ENCODE results near the gene SMCP.

Gene SMCP

GRCh38 chr1:152879559-152880198 is 1.6 kb downstream of the SMCP start:
- Histone ChIP-seq H3K9me3 (ENCODE audit: control insufficient read depth, insufficient read depth, low read length) (no peaks in the 10 kb centered on the region), H3K36me3 (ENCODE audit: insufficient read depth, low read length) (no peaks in the 10 kb centered on the region), H3K9ac (ENCODE audit: low read depth, low read length) (no peak overlapping the region), H3K4me1 (ENCODE audit: insufficient read depth, low read length) (no peaks in the 10 kb centered on the region)

- H3K9ac ChIP-seq (ENCODE audit: low read depth, low read length), result no peak overlapping the region
- no peaks in the 10 kb centered on the region for H3K36me3 ChIP-seq (ENCODE audit: insufficient read depth, low read length)
- no peaks in the 10 kb centered on the region for H3K9me3 ChIP-seq (ENCODE audit: control insufficient read depth, insufficient read depth, low read length)
- H3K4me1 ChIP-seq (ENCODE audit: insufficient read depth, low read length), result no peaks in the 10 kb centered on the region
Measured at GRCh38 chr1:152880316-152880715, 2.2 kb downstream of the SMCP start.

GRCh38 chr1:152880907-152881306 is 2.8 kb downstream of the SMCP start:
- Histone ChIP-seq H3K9ac (ENCODE audit: low read depth, low read length) (no peak overlapping the region), H3K9me3 (ENCODE audit: control insufficient read depth, insufficient read depth, low read length) (no peaks in the 10 kb centered on the region), H3K4me1 (ENCODE audit: insufficient read depth, low read length) (no peaks in the 10 kb centered on the region), H3K36me3 (ENCODE audit: insufficient read depth, low read length) (no peaks in the 10 kb centered on the region)

- Histone ChIP-seq H3K36me3 (ENCODE audit: insufficient read depth, low read length) (no peaks in the 10 kb centered on the region), H3K4me1 (ENCODE audit: insufficient read depth, low read length) (no peaks in the 10 kb centered on the region), H3K9ac (ENCODE audit: low read depth, low read length) (no peak overlapping the region), H3K9me3 (ENCODE audit: control insufficient read depth, insufficient read depth, low read length) (no peaks in the 10 kb centered on the region)
Measured at GRCh38 chr1:152884085-152884484, 6.0 kb downstream of the SMCP start.

GRCh38 chr1:152884506-152884905 is 6.4 kb downstream of the SMCP start:
- Histone ChIP-seq H3K36me3 (ENCODE audit: insufficient read depth, low read length) (no peaks in the 10 kb centered on the region), H3K9ac (ENCODE audit: low read depth, low read length) (no peak overlapping the region), H3K4me1 (ENCODE audit: insufficient read depth, low read length) (no peaks in the 10 kb centered on the region), H3K9me3 (ENCODE audit: control insufficient read depth, insufficient read depth, low read length) (no peaks in the 10 kb centered on the region)

GRCh38 chr1:152884966-152885624 is 7.0 kb downstream of the SMCP start:
- H3K4me1 ChIP-seq (ENCODE audit: insufficient read depth, low read length), result no peaks in the 10 kb centered on the region
- no peak overlapping the region for H3K9ac ChIP-seq (ENCODE audit: low read depth, low read length)
- H3K36me3 ChIP-seq (ENCODE audit: insufficient read depth, low read length), result no peaks in the 10 kb centered on the region
- no peaks in the 10 kb centered on the region for H3K9me3 ChIP-seq (ENCODE audit: control insufficient read depth, insufficient read depth, low read length)

- H3K9me3 ChIP-seq (ENCODE audit: control insufficient read depth, insufficient read depth, low read length), result no peaks in the 10 kb centered on the region
- no peaks in the 10 kb centered on the region for H3K36me3 ChIP-seq (ENCODE audit: insufficient read depth, low read length)
- no peaks in the 10 kb centered on the region for H3K4me1 ChIP-seq (ENCODE audit: insufficient read depth, low read length)
- H3K9ac ChIP-seq (ENCODE audit: low read depth, low read length), result no peak overlapping the region
Measured at GRCh38 chr1:152886085-152886484, 8.0 kb downstream of the SMCP start.

GRCh38 chr1:152886758-152887409 is 8.8 kb downstream of the SMCP start:
- Histone ChIP-seq H3K9me3 (ENCODE audit: control insufficient read depth, insufficient read depth, low read length) (no peaks in the 10 kb centered on the region), H3K9ac (ENCODE audit: low read depth, low read length) (no peak overlapping the region), H3K4me1 (ENCODE audit: insufficient read depth, low read length) (no peaks in the 10 kb centered on the region), H3K36me3 (ENCODE audit: insufficient read depth, low read length) (no peaks in the 10 kb centered on the region)

GRCh38 chr1:152888126-152888525 is 10.0 kb downstream of the SMCP start:
- no peaks in the 10 kb centered on the region for H3K9me3 ChIP-seq (ENCODE audit: control insufficient read depth, insufficient read depth, low read length)
- H3K4me1 ChIP-seq (ENCODE audit: insufficient read depth, low read length), result no peaks in the 10 kb centered on the region
- H3K9ac ChIP-seq (ENCODE audit: low read depth, low read length), result no peak overlapping the region
- no peaks in the 10 kb centered on the region for H3K36me3 ChIP-seq (ENCODE audit: insufficient read depth, low read length)

GRCh38 chr1:152899027-152899426 is 20.9 kb downstream of the SMCP start:
- H3K9ac ChIP-seq (ENCODE audit: low read depth, low read length), result no peak overlapping the region
- no peaks in the 10 kb centered on the region for H3K9me3 ChIP-seq (ENCODE audit: control insufficient read depth, insufficient read depth, low read length)
- no peaks in the 10 kb centered on the region for H3K4me1 ChIP-seq (ENCODE audit: insufficient read depth, low read length)
- no peaks in the 10 kb centered on the region for H3K36me3 ChIP-seq (ENCODE audit: insufficient read depth, low read length)

GRCh38 chr1:152899883-152900282 is 21.8 kb downstream of the SMCP start:
- Histone ChIP-seq H3K36me3 (ENCODE audit: insufficient read depth, low read length) (no peaks in the 10 kb centered on the region), H3K9me3 (ENCODE audit: control insufficient read depth, insufficient read depth, low read length) (no peaks in the 10 kb centered on the region), H3K9ac (ENCODE audit: low read depth, low read length) (no peak overlapping the region), H3K4me1 (ENCODE audit: insufficient read depth, low read length) (no peaks in the 10 kb centered on the region)

GRCh38 chr1:152901631-152902030 is 23.5 kb downstream of the SMCP start:
- Histone ChIP-seq H3K36me3 (ENCODE audit: insufficient read depth, low read length) (no peaks in the 10 kb centered on the region), H3K9ac (ENCODE audit: low read depth, low read length) (no peak overlapping the region), H3K4me1 (ENCODE audit: insufficient read depth, low read length) (no peaks in the 10 kb centered on the region), H3K9me3 (ENCODE audit: control insufficient read depth, insufficient read depth, low read length) (no peaks in the 10 kb centered on the region)

- Histone ChIP-seq H3K36me3 (ENCODE audit: insufficient read depth, low read length) (no peaks in the 10 kb centered on the region), H3K9ac (ENCODE audit: low read depth, low read length) (no peak overlapping the region), H3K9me3 (ENCODE audit: control insufficient read depth, insufficient read depth, low read length) (no peaks in the 10 kb centered on the region), H3K4me1 (ENCODE audit: insufficient read depth, low read length) (no peaks in the 10 kb centered on the region)
Measured at GRCh38 chr1:152902636-152903035, 24.5 kb downstream of the SMCP start.

- H3K36me3 ChIP-seq (ENCODE audit: insufficient read depth, low read length), result no peaks in the 10 kb centered on the region
- no peaks in the 10 kb centered on the region for H3K9me3 ChIP-seq (ENCODE audit: control insufficient read depth, insufficient read depth, low read length)
- no peaks in the 10 kb centered on the region for H3K4me1 ChIP-seq (ENCODE audit: insufficient read depth, low read length)
- H3K9ac ChIP-seq (ENCODE audit: low read depth, low read length), result no peak overlapping the region
Measured at GRCh38 chr1:152904688-152905440, 26.7 kb downstream of the SMCP start.

Measured in ES-I3 (cell line).